ENCODE data around the gene CYP39A1. TPM values are rescaled to one million over a fixed set of nuclear protein-coding genes. Genes with fewer than 3 reads are reported as not detected.

The CYP39A1 gene
- total RNA-seq, 1 experiment from 2014 or later, result not detected

GRCh38 chr6:46530896-46531295, 121.7 kb downstream of the CYP39A1 start:
- CTCF ChIA-PET, result no interaction called here
- BruUV-seq (replicated peaks), result no TSS peak
- H3K4me1 Mint-ChIP-seq (ENCODE audit: low read depth, unreplicated experiment), result no peaks in the 10 kb centered on the region

GRCh38 chr6:46528961-46529750, 123.5 kb downstream of the CYP39A1 start:
- no peak overlapping the region for H3K27ac Mint-ChIP-seq (ENCODE audit: unreplicated experiment)
- BruUV-seq (replicated peaks), result no TSS peak

More at GRCh38 chr6:46530896-46531295, 121.7 kb downstream of the CYP39A1 start:
- Histone ChIP-seq H3K4me1 (no peaks in the 10 kb centered on the region), H3K27me3 (replicated peaks; ENCODE audit: control insufficient read depth, insufficient read depth, low read length) (no peaks in the 10 kb centered on the region), H3K36me3 (ENCODE audit: control insufficient read depth, insufficient read depth, low read length) (no peaks in the 10 kb centered on the region), H3K9me3 (no peaks in the 10 kb centered on the region), H3K4me3 (ENCODE audit: low read depth, low read length) (no peak overlapping the region)
- DNase-seq, result no peak
- Mint-ChIP-seq H3K36me3 (ENCODE audit: insufficient read depth, unreplicated experiment) (no peaks in the 10 kb centered on the region), H3K4me3 (ENCODE audit: unreplicated experiment) (no peak overlapping the region), H3K9me3 (ENCODE audit: unreplicated experiment) (no peaks in the 10 kb centered on the region), H3K27ac (ENCODE audit: unreplicated experiment) (no peak overlapping the region), H3K27me3 (ENCODE audit: insufficient read depth, unreplicated experiment) (peaks cover 5% of the 10 kb centered on the region)
- POLR2A ChIA-PET, result no interaction called here
- intact Hi-C loops (cut with micrococcal nuclease; ENCODE audit: unreplicated experiment), result no loop called here
- TF ChIP-seq CTCF (IDR thresholded peaks at IDR 0.05; ENCODE audit: insufficient read depth in 1 of 2, low read depth in 1 of 2, low read length in 1 of 2, severe bottlenecking in 1 of 2, unreplicated experiment in 1 of 2), result no peak

GRCh38 chr6:46526607-46527006, 126.0 kb downstream of the CYP39A1 start:
- Histone ChIP-seq H3K36me3 (ENCODE audit: control insufficient read depth, insufficient read depth, low read length) (no peaks in the 10 kb centered on the region), H3K9me3 (no peaks in the 10 kb centered on the region), H3K27me3 (replicated peaks; ENCODE audit: control insufficient read depth, insufficient read depth, low read length) (no peaks in the 10 kb centered on the region), H3K4me1 (no peaks in the 10 kb centered on the region), H3K4me3 (ENCODE audit: low read depth, low read length) (no peak overlapping the region)
- Mint-ChIP-seq H3K27me3 (ENCODE audit: insufficient read depth, unreplicated experiment) (peaks cover 13% of the 10 kb centered on the region), H3K36me3 (ENCODE audit: insufficient read depth, unreplicated experiment) (no peaks in the 10 kb centered on the region), H3K9me3 (ENCODE audit: unreplicated experiment) (no peaks in the 10 kb centered on the region), H3K27ac (ENCODE audit: unreplicated experiment) (no peak overlapping the region), H3K4me1 (ENCODE audit: low read depth, unreplicated experiment) (no peaks in the 10 kb centered on the region), H3K4me3 (ENCODE audit: unreplicated experiment) (no peak overlapping the region)
- no TSS peak for BruUV-seq (replicated peaks)
- POLR2A ChIA-PET, result no interaction called here
- intact Hi-C loops (cut with micrococcal nuclease; ENCODE audit: unreplicated experiment), result no loop called here
- no peak for DNase-seq
- CTCF ChIA-PET, result no interaction called here
- TF ChIP-seq CTCF (IDR thresholded peaks at IDR 0.05; ENCODE audit: insufficient read depth in 1 of 2, low read depth in 1 of 2, low read length in 1 of 2, severe bottlenecking in 1 of 2, unreplicated experiment in 1 of 2), result no peak

More at GRCh38 chr6:46528961-46529750, 123.5 kb downstream of the CYP39A1 start:
- Histone ChIP-seq H3K36me3 (ENCODE audit: control insufficient read depth, insufficient read depth, low read length) (no peaks in the 10 kb centered on the region), H3K4me1 (no peaks in the 10 kb centered on the region), H3K4me3 (ENCODE audit: low read depth, low read length) (no peak overlapping the region), H3K27me3 (replicated peaks; ENCODE audit: control insufficient read depth, insufficient read depth, low read length) (no peaks in the 10 kb centered on the region), H3K9me3 (no peaks in the 10 kb centered on the region)
- H3K9me3 Mint-ChIP-seq (ENCODE audit: unreplicated experiment), result no peaks in the 10 kb centered on the region
- CTCF ChIA-PET, result no interaction called here
- H3K27me3 Mint-ChIP-seq (ENCODE audit: insufficient read depth, unreplicated experiment), result peaks cover 10% of the 10 kb centered on the region
- POLR2A ChIA-PET, result no interaction called here
- H3K4me3 Mint-ChIP-seq (ENCODE audit: unreplicated experiment), result no peak overlapping the region
- intact Hi-C loops (cut with micrococcal nuclease; ENCODE audit: unreplicated experiment), result no loop called here
- H3K36me3 Mint-ChIP-seq (ENCODE audit: insufficient read depth, unreplicated experiment), result no peaks in the 10 kb centered on the region
- H3K4me1 Mint-ChIP-seq (ENCODE audit: low read depth, unreplicated experiment), result no peaks in the 10 kb centered on the region
- TF ChIP-seq CTCF (IDR thresholded peaks at IDR 0.05; ENCODE audit: insufficient read depth in 1 of 2, low read depth in 1 of 2, low read length in 1 of 2, severe bottlenecking in 1 of 2, unreplicated experiment in 1 of 2), result no peak
- no peak for DNase-seq
